HG03575 (cell line): Measurements from ENCODE around the gene ERO1B.
"Not testable (repeated sequence)": the region's sequence is repeated elsewhere in the genome, so short reads cannot be mapped to it uniquely, and the experiment has no call there.

Experiments
- ATAC-seq: cut with Tn5 transposase; IDR thresholded peaks from one replicate; pipeline ENCODE4 v1.9.1; 2021; ENCODE audit not compliant: unreplicated experiment, insufficient number of reproducible peaks, low FRiP score; ENCODE audit errors: extremely low read depth

ERO1B gene

DNA sequence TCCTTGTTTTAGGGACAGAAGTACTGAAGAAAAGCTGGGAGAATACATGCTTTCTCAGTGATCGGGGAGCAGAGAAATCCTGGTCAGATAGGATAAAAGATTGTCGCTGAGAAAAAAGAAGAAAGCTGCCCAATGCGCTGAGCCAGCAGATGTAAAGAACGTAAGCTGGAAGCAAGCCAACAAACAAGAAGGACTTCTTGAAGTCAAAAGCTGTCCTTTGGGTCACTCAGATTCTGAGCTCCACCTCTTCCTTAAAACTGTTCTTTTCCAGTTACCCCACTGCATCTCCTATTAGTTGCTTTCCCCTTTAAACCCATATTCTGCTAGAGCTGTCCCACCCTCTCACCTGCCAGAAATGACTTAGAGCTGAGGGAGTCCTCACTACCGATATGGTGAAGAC is 74.6 kb downstream of the ERO1B start:
- no peak for ATAC-seq

DNA sequence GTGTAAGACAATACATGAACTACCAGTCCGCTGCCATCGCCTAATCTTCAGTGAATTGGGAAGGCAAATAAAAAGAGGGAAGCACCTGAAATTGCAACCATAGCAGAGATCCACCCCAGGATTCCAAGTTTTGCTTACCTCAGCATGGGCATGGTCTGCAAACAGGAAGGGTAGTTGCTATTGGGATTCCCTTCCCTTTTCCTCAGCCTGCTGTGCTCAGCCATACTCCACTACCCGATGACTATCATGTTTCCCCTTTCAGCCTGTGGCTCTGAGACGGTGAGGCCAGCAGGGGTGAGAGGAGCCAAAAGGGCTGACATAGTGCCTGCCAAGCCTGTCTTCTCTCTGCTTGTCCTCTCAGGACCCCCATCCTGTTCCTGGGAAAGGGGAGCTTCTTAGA is 75.2 kb downstream of the ERO1B start:
- ATAC-seq = no peak

DNA sequence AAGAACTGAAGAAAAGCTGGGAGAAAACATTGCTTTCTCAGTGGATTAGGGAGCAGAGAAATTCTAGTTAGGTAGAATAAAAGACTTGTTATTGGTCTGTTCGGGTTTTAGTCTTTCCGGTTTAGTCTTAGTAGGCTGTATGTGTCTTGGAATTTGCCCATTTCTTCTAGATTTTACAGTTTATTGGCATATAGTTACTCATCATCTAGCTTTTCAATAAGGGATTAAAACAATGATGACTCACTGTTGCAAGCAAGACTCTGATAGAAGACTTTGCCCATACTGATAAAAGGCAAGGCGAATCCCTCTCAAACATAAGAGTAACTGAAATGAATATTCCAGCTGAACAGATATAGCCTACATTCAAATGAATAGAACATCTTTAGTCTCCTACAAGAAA is 77.1 kb downstream of the ERO1B start:
- ATAC-seq = no peak

DNA sequence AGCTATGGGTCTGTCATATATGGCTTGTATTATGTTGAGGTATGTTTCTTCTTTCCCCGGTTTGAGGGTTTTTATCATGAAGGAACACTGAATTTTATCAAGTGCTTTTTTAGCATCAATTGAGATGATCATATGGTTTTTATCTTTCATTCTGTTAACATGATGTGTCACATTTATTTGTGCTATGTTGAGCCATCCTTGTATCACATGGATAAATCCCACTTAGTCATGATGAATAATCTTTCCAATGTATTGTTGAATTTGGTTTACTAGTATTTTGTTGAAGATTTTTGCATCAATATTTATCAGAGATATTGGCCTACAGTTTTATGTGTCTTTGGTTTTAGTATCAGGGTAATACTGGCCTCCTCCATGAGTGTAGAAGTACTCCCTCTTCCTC is 77.7 kb downstream of the ERO1B start:
- ATAC-seq = no peak

DNA sequence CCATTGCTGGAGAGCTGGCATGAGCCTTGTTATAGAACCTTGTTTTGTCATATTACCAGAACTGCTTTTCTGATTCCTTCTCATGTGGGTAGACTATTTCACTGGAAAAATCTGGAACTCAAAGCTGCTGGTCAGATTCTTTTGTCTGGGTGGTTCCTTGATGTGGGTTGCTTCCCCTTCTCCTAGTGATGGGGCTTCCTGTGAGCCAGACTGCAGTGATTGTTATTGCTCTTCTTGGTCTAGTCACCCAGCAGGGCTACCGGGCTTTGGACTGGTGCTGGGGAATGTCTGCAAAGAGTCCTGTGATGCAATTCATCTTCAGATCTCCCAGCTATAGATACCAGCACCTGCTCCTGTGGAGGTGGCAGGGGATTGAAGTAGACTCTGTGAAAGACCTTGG is 80.0 kb downstream of the ERO1B start:
- no peak for ATAC-seq

DNA sequence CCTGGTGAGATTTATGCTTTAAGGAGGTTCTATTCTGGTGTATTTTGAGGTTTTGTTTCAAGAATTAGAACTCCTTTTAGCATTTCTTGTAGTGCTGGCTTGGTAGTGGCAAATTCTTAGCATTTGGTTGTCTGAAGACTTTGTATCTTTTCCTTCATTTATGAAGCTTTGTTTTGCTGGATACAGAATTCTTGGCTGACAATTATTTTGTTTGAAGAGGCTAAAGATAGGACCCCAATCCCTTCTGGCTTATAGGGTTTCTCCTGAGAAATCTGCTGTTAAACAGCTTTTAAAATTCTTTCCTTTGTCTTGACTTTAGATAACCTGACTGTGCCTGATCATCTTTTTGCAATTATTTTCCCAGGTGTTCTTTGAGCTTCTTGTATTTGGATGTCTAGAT is 80.8 kb downstream of the ERO1B start:
- ATAC-seq = no peak

DNA sequence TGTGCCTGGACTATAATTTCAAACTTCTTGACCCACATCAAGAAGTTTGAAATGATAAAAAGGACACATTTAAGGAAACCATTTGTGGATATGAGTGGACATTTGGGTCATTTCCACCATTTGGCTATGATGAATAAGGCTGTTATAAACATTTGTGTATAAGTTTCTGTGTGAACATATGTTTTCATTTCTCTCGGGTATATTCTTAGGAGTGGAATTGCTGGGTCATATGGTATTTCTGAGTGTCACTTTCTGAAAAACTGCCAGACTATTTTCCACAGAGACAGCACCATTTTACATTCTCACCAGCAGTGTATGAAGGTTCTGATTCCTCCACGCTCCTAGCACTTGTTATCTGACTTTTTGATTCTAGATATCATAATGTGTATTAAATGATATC is 88.6 kb downstream of the ERO1B start:
- ATAC-seq = no peak

DNA sequence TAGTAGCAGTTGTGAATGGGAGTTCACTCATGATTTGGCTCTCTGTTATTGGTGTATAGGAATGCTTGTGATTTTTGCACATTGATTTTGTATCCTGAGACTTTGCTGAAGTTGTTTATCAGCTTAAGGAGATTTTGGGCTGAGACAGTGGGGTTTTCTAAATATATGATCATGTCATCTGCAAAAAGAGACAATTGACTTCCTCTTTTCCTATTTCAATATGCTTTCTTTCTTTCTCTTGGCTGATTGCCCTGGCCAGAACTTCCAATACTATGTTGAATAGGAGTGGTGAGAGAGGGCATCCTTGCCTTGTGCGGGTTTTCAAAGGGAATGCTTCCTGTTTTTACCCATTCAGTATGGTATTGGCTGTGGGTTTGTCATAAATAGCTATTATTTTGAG is 93.7 kb downstream of the ERO1B start:
- not testable (repeated sequence) for ATAC-seq

DNA sequence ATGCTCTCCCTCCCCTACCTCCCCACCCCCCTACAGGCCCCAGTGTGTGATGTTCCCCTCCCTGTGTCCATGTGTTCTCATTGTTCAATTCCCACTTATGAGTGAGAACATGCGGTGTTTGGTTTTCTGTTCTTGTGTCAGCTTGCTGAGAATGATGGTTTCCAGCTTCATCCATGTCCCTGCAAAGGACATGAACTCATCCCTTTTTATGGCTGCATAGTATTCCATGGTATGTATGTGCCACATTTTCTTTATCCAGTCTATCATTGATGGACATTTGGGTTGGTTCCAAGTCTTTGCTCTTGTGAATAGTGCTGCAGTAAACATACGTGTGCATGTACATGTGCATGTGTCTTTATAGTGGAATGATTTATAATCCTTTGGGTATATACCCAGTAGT is 95.3 kb downstream of the ERO1B start:
- not testable (repeated sequence) for ATAC-seq

DNA sequence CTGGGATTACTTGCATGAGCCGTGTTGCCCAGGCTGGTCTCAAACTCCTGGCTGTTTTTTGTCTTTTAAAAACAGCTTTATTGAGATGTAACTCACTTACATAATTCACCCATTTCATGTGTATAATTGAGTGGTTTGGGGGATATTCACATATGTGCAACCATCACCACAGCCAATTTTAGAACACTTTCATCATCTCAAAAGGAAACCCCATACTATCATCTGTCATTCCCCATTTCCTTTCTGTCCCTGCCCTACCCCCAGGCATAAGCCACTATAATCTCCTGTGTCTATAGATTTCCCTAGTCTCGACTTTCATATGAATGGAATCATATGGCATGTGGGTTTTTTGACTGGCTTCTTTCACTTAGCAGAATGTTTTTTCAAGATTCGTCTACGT is 96.1 kb downstream of the ERO1B start:
- no peak for ATAC-seq

DNA sequence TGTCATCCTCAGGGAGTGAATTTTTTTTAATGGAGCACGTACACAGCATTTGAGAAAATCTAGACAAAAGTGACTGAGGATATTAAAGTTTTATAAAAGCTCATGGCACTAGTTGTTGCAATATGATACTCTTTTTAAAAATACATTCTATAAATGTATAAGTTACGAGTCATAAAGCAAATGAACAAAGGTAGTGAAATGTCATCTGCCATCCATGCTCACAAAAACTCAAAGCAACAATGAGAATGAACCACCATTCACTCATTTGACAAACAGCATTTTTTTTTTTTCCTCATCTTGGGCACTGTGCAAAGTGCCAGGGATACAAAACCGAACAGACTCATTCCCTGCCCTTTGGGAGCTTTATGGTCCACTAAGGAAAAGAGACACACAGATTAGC is 100.7 kb downstream of the ERO1B start:
- ATAC-seq = no peak

DNA sequence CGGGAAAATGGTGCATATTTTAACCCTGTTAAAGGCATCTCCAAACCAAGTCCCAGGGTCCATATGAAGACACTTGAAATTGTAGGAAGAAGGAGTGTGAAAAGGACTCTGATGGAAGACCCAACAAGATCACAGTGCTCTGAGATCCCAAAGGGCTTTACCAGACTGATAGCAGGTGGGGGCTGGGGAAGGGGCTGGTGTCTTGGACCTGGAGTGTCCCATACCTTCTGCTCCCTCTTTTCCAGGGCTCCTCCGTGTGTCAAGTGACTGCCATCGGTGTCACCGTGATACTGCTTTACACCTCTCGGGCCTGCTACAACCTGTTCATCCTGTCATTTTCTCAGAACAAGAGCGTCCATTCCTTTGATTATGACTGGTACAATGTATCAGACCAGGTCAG is 102.1 kb downstream of the ERO1B start:
- ATAC-seq = no peak

DNA sequence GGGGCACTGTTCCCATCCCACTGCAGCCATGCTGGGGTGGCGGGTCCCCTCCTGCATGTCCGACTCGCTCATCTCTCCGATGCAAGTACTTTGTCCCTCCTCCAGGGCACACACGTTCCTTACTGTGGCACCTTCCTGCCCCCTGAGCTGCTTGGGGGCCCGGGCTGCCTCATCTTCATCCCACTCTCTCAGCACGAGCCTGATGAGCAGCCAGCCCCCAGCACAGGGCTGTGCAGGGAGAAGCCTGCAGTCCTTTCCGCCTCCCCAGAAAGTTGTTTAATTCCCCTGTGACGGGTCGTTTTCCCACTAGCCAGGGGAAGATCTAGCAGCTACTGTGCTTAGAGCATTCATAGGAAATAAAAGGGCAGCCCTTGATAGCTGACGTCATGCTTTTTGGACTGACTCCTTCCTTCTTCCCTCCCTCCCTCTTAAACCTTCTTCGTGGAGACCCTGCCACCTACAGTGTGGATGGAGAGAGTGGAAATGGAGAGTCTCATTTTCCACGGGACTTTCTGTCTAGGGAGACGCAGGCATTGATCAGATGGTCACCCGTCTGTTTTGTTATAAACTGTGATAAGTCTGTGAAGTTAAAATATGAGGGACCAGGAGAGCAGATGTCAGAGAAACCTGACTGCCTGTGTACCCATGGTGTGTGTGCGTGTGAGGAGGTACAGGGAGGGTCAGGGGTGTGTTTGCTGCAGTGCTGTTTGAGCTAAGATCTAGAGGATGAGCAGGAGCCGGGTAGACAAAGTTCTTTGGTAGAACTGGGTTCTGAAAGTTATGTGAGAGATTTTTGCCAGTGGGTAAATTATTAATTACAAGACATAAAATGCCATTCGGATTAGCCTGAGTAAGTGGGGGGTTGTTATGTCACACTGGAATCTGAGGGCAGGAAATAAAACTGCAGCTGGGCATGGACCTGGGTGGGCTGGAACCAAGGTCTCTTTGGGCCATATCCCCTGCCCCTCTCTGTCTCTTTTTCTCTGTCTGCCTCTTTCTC is 105.1 kb downstream of the ERO1B start:
- ATAC-seq = no peak

DNA sequence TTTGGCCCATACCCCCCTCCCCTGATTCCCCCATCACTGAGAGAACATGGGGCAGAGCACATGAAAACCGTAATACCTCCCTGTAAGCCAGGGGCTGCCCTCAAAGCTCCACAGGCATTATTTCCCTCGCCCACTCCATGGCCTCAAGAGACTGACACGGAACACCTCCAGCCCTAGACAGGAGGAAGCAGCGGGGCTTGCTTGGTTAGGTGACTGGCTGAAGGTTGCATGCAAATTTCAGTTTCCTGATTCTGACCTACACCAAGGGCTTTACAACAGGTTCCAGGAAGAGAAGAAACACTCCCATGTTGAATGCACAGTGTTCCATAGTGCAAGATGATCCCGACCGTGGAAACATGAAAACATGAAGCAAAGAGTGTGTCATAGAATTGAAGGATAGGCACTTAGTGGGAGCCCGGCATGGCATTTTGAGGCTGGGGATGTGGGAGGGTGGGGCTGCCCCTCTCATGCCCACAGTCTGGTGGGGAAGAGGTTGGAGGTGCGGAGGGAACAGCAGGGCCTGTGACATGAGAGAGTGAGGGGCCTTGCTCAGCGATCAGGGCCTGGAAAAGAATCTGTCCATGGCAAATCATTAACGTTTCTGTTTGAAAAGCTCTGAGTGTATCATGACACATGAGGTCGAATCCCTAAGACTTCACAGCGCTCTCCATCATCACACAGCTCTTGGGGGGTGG is 106.0 kb downstream of the ERO1B start:
- ATAC-seq = no peak

DNA sequence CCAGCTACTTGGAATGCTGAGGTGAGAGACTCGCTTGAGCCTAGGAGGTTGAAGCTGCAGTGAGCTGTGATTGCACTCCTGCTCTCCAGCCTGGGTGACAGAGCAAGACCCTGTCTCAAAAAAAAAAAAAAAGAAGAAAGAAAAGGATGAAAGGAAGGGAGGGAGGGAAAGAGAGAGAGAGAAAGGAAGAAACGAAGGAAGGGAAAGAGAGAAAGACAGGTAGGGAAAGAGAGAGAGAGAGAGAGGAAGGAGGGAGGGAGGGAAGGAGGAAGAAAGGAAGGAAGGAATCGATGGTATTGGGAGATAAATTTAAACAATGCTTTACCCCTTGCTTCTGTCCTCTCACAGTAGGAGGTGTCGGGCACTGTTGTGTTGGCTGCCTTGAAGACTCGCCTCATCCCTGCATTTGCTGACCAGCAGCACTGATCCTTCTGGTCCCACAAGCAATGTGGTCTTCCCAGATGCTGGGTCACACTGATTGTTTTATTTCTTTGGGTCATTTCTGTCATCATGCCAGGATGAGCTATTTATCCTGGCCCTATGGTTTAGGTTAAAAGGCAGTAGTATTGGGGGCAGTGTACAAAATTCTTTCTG is 108.5 kb downstream of the ERO1B start:
- no peak for ATAC-seq

DNA sequence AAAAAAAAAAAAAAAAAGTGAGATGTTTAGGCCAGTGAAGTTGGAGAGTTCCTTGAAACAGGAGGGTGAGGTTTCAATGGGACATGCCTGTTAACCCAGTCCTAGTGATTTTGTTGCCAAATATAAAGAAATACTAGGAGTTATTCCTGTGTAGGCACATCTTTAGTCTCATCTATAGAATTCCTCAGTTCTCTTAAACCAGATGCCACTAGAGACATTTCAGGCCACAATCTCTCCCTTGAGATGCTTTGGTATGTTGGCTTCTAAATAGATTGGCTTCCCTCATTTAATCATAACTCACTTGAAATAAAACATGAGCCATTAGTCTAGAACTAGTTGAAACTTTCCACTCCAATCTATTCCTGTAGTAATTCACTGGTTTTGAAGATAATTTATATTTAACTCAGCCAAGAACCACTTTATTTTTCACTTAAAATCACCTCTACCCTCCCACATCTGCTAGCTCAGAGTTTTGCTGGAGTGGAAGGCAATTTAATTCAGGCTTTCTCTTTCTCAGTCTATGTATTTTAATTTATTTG is 109.6 kb downstream of the ERO1B start:
- no peak for ATAC-seq

DNA sequence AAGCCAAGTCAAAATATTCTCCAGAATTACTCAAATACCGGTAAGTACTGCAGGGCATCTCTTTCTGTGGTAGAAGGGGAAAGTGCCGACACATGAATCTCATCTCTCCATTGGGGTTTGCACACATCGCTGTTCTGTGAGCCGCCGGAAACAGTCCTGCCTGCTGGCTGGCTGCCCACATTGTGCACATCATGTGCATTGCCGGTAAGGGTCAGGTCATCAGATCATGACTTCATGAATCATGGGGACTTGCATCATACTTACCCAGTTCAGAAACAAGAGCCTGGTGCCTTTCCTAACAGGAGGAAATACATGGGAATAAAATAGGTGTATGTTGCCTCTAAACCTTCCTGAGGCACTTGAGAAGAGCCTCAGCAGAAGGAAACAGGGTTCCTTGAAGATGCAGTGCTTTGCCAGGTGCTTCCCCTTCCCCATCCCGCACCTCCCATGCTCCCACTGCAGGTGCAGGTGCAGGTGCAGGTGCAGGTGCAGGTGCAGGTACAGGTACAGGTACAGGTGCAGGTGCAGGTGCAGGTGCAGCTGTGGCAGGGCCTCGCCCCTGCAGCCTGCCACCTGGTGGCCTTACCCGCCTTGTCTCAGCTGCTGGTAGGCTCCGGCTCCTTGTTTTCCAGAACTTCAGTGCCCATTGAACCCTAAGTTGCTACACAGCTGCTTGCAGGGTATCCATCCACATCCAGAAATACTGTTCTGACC is 112.9 kb downstream of the ERO1B start:
- no peak for ATAC-seq

DNA sequence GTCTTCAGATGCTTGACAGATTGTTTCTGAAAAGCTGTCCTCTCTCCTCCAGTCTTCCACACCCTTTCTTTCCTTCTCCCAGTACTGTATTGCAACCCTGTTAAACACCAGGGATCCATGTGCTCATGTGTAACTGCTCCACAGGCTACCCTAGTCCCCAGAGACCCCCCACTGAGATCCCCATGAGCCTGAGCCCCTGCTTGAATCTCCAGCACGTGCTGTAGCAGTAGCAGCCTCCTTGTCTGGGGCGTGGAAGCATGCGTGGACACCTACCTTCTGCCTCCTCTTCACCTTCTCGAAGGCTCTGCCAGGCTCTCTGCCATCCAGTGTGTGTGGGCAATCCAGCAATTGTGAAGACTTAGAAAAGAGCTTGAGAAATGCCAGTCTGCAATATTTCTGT is 114.2 kb downstream of the ERO1B start:
- no peak for ATAC-seq

DNA sequence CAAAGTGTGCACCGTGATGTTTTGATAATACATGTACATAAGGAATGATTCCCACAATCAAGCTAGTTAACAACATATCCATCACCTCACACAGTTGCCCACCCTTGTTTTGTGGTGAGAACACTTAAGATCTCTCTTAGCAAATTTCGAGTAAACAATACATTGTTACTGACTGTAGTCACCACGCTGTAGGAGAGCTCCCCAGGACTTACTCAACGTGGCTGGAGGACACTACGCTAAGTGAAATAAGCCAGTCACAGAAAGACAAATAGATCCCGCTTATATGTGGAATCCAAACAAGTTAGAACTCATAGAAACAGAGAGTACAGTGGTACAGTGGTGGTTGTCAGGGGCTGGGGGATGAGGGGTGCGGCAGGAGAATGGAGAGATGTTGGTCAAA is 114.6 kb downstream of the ERO1B start:
- ATAC-seq = no peak
